K562 (cell line): ENCODE results near the gene TBX6. TPM values are rescaled to one million over a fixed set of nuclear protein-coding genes. Genes with fewer than 3 reads are reported as not detected.

Experiments
- ATAC-seq: fragments of 200-7000 bp; cut with Tn5 transposase; 3 replicates; pipeline ENCODE4 v1.9.1; 2020; ENCODE audit warnings: moderate library complexity
- BruUV-seq: library from RNA; stranded (reverse); fragments of 400-500 nt; replicated peaks from 2 replicates; lab custom pipeline; 2021; lab: Mats Ljungman, UMichigan
- CTCF ChIA-PET: fragments of 300-600 bp; formaldehyde crosslinking; extraction: SDS; loops from one replicate; lab custom pipeline; 2021; ENCODE audit warnings: low intra/inter-chr PET ratio; lab: Yijun Ruan, JAX
- POLR2A ChIA-PET: fragments of 300-600, 350-650 bp; sonication (Branson Sonifier 250); formaldehyde crosslinking; extraction: SDS; loops from one replicate; lab custom pipeline; 2021; ENCODE audit warnings: antibody characterized with exemption, inconsistent platforms; lab: Yijun Ruan, JAX
- DNase-seq, 4 experiments: peaks; one replicate each; pipeline versions ENCODE4 v3.0.0 to v3.0.0-alpha.2; 2011 to 2018; ENCODE audit warnings: low spot score in 3 of 4, mixed read lengths in 3 of 4; ENCODE audit errors: extremely low read depth in 1 of 4
- FAIRE-seq: peaks from 2 replicates; lab custom pipeline; 2011; peaks lifted over from hg19 to GRCh38; lab: Jason Lieb, UNC
- H2AFZ ChIP-seq: 2 replicates; pipeline ENCODE4 v1.6.0; 2011; ENCODE audit warnings: low read depth, low read length, control low read depth, inconsistent platforms
- H3K27ac ChIP-seq: fragments of 200-600 bp; 3 replicates; pipeline ENCODE4 v1.8.0; 2011; ENCODE audit warnings: low read depth, mild to moderate bottlenecking, control low read depth, inconsistent platforms, low read length, moderate library complexity, mixed read lengths; ENCODE audit errors: extremely low read depth
- H3K27me3 ChIP-seq, 2 experiments: fragments of 300-600 bp in 1 of 2; 2 replicates in 1 of 2; 3 replicates in 1 of 2; pipeline versions ENCODE4 v1.6.0 to v1.8.0; 2011; ENCODE audit warnings: inconsistent platforms in 2 of 2, low read length in 2 of 2, mild to moderate bottlenecking in 1 of 2, mixed read lengths in 1 of 2, moderate library complexity in 1 of 2; ENCODE audit not compliant: control insufficient read depth in 2 of 2, insufficient read depth in 2 of 2
- H3K36me3 ChIP-seq: fragments of 300-600 bp; 3 replicates; pipeline ENCODE4 v1.8.0; 2011; ENCODE audit warnings: mild to moderate bottlenecking, low read length, inconsistent platforms; ENCODE audit not compliant: control insufficient read depth, insufficient read depth
- H3K4me1 ChIP-seq, 2 experiments: fragments of 200-600 bp in 1 of 2; replicated peaks in 1 of 2; 2 replicates in 1 of 2; 3 replicates in 1 of 2; pipeline versions ENCODE4 v1.5.1 to v1.8.0; 2011; ENCODE audit warnings: inconsistent platforms in 2 of 2, low read length in 2 of 2, mild to moderate bottlenecking in 1 of 2, mixed read lengths in 1 of 2, moderate library complexity in 1 of 2; ENCODE audit not compliant: control insufficient read depth in 2 of 2, insufficient read depth in 2 of 2
- H3K4me2 ChIP-seq: 2 replicates; pipeline ENCODE4 v1.6.1; 2011; ENCODE audit warnings: low read length, control low read depth, inconsistent platforms, mixed read lengths; ENCODE audit not compliant: insufficient read depth
- H3K4me3 ChIP-seq: fragments of 200-600 bp; sonication (generic), shearing (Covaris generic); 2 replicates; pipeline ENCODE4 v1.5.1; 2016; ENCODE audit warnings: control low read depth, inconsistent platforms
- H3K79me2 ChIP-seq: fragments of 200-600 bp; 3 replicates; pipeline ENCODE4 v1.8.0; 2011; ENCODE audit warnings: low read length, inconsistent platforms; ENCODE audit not compliant: control insufficient read depth, insufficient read depth
- H3K9ac ChIP-seq, 2 experiments: 2 replicates each; pipeline versions ENCODE4 v1.6.0 to v1.6.1; 2011; ENCODE audit warnings: low read depth in 2 of 2, low read length in 2 of 2, control low read depth in 1 of 2, inconsistent platforms in 1 of 2, mild to moderate bottlenecking in 1 of 2, mixed read lengths in 1 of 2; ENCODE audit not compliant: insufficient read depth in 1 of 2
- H3K9me1 ChIP-seq: one replicate; pipeline ENCODE4 v1.6.0; 2011; ENCODE audit warnings: inconsistent platforms, mild to moderate bottlenecking, low read length, moderate library complexity; ENCODE audit not compliant: control insufficient read depth, insufficient read depth
- H3K9me3 ChIP-seq: replicated peaks from 2 replicates; pipeline ENCODE4 v1.5.1; 2011; ENCODE audit warnings: low read depth, low read length, inconsistent platforms; ENCODE audit not compliant: control insufficient read depth, insufficient read depth
- H4K20me1 ChIP-seq: replicated peaks from 2 replicates; pipeline ENCODE4 v1.6.1; 2011; ENCODE audit warnings: low read length, inconsistent platforms, mixed read lengths; ENCODE audit not compliant: control insufficient read depth, insufficient read depth
- ASH1L ChIP-seq: fragments of 450-650 bp; IDR thresholded peaks from 2 replicates; pipeline ENCODE4 v1.6.1; 2018; ENCODE audit warnings: borderline replicate concordance, mild to moderate bottlenecking, low read depth; ENCODE audit not compliant: partially characterized antibody
- CBFA2T3 ChIP-seq: fragments of 450-650 bp; IDR thresholded peaks from 2 replicates; pipeline ENCODE4 v1.6.1; 2017
- FOXA3 ChIP-seq, 2 experiments: fragments of 450-650 bp in 1 of 2; sonication (generic) in 1 of 2; formaldehyde crosslinking; IDR thresholded peaks in 1 of 2; conservative IDR thresholded peaks in 1 of 2; 2 replicates each; pipeline versions ENCODE4 v1.4.0 to v1.8.0; 2020 to 2022; ENCODE audit warnings: mild to moderate bottlenecking in 2 of 2, missing genetic modification reagents in 1 of 2
- KLF13 ChIP-seq: fragments of 450-650 bp; IDR thresholded peaks from 2 replicates; pipeline ENCODE4 v1.6.1; 2016; ENCODE audit warnings: missing genetic modification characterization, low read depth, mild to moderate bottlenecking, missing compliant biosample characterization, moderate library complexity, borderline replicate concordance
- MED1 ChIP-seq: sonication (generic); formaldehyde crosslinking; IDR thresholded peaks from 2 replicates; pipeline ENCODE4 v1.8.1; 2023; ENCODE audit warnings: missing genetic modification reagents, borderline replicate concordance
- SRF ChIP-seq, 2 experiments: fragments of 250-450, 450-650 bp in 1 of 2; sonication (Bioruptor Pico) in 1 of 2; sonication (generic) in 1 of 2; formaldehyde crosslinking; IDR thresholded peaks; 2 replicates each; pipeline versions ENCODE4 v1.5.0 to v1.5.1; 2020 to 2022; ENCODE audit warnings: mild to moderate bottlenecking in 1 of 2, missing genetic modification reagents in 1 of 2
- TCF7 ChIP-seq: sonication (generic); IDR thresholded peaks from 2 replicates; pipeline ENCODE4 v1.6.1; 2016; ENCODE audit warnings: antibody characterized with exemption, borderline replicate concordance
- TCF7L2 ChIP-seq: fragments of 150-350 bp; IDR thresholded peaks from 2 replicates; pipeline ENCODE4 v1.6.1; 2016; ENCODE audit warnings: low read depth, mild to moderate bottlenecking, low read length, moderate library complexity
- ZNF644 ChIP-seq: fragments of 200-800 bp; sonication (Bioruptor generic); IDR thresholded peaks from 2 replicates; pipeline ENCODE4 v1.6.1; 2016; ENCODE audit warnings: low read depth, missing genetic modification characterization, missing compliant biosample characterization
- WGBS: fragments of 100-300 bp; shearing (Covaris generic); methylation state at CpG from one replicate; pipeline ENCODE4 v1.1.6; 2016; ENCODE audit warnings: low coverage, mixed read lengths; ENCODE audit not compliant: insufficient coverage; ENCODE audit errors: missing lambda C conversion rate; 5-methylcytosine and 5-hydroxymethylcytosine counted together
- in situ Hi-C: fragments of 300-500 bp; cut with MboI; formaldehyde crosslinking; loops from 4 replicates; pipeline ENCODE4 v1.15.0; 2018; ENCODE audit warnings: inconsistent platforms, mixed read lengths
- intact Hi-C: fragments of 100-400 bp; cut with micrococcal nuclease; formaldehyde crosslinking; loops from 2 replicates; pipeline ENCODE4 v1.14.2; 2022
- polyA plus RNA-seq, 8 experiments: library from polyadenylated mRNA; depleted of rRNA in 4 of 8; stranded (reverse) in 5 of 8; unstranded in 3 of 8; fragments of >200 nt; fragmentation: Nextera tagmentation in 2 of 8; fragmentation: Illumina TruSeq in 1 of 8; extraction: Ambion mirVana in 2 of 8; extraction: Trizol in 1 of 8; gene quantifications; 2 replicates each; pipeline versions ENCODE4 v1.2.1 to v1.2.3, GENCODE V29; 2011 to 2014; ENCODE audit warnings: inconsistent platforms in 1 of 8, missing spikeins in 1 of 8
- total RNA-seq, 7 experiments: library from RNA; depleted of rRNA in 6 of 7; stranded (reverse); fragments of >200 nt in 6 of 7; fragmentation: Illumina TruSeq in 2 of 7; extraction: Trizol in 2 of 7; gene quantifications; 2 replicates each; pipeline versions ENCODE4 v1.2.1 to v1.2.3, GENCODE V29; 2011 to 2021; ENCODE audit warnings: low replicate concordance in 1 of 7
- TF ChIP-seq, protein P1 (sequence below): fragments of 250-450 bp; sonication (Bioruptor Pico); IDR thresholded peaks from 2 replicates; pipeline ENCODE4 v1.5.0; 2021
- TF ChIP-seq, protein P2 (sequence below): conservative IDR thresholded peaks from 2 replicates; pipeline ENCODE4 v1.6.1; 2011; ENCODE audit warnings: low read depth, mild to moderate bottlenecking, low read length; ENCODE audit not compliant: control insufficient read depth
- TF ChIP-seq, protein P3 (sequence below): fragments of 450-650 bp; formaldehyde crosslinking; IDR thresholded peaks from 2 replicates; pipeline ENCODE4 v1.4.0; 2022; ENCODE audit warnings: mild to moderate bottlenecking, moderate library complexity

TBX6 gene
- total and polyA plus RNA-seq, 9 of the 15 experiments (the other 6 are each of a cell fraction or from before 2014, with no cell fraction given): 0.07 to 0.58 (median 0.11) TPM; not detected in 2

DNA sequence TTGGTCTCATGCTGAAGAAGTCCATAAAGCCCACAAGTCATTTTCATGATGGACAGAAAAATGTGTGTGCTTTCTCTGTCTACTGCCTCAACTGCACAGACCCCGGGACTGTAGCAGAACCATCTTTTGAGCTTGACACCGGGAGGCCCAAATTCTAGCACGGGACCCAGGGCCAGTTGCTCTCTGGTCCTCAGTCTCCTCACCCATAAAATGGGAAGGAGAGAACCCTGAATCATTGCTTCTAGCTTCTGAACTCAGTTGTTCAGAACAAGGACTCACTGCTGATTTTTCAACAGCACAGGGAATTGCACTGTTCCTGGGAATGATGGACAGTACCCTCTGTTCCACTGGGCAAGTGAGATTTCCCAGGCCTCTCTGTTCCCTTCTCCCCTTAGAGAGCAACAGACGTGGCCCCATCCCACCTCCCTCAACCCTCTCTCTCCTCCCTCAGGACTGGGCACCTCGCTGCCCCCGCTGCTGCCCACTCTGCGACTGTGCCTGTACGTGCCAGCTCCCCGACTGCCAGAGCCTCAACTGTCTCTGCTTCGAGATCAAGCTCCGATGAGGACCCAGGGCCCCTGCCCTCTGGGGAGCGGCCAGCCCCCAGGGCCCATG lies 28.3 kb downstream of the TBX6 start (continued):
- TF ChIP-seq, protein P1, sequence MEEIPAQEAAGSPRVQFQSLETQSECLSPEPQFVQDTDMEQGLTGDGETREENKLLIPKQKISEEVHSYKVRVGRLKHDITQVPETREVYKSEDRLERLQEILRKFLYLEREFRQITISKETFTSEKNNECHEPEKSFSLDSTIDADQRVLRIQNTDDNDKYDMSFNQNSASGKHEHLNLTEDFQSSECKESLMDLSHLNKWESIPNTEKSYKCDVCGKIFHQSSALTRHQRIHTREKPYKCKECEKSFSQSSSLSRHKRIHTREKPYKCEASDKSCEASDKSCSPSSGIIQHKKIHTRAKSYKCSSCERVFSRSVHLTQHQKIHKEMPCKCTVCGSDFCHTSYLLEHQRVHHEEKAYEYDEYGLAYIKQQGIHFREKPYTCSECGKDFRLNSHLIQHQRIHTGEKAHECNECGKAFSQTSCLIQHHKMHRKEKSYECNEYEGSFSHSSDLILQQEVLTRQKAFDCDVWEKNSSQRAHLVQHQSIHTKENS: no peak
- TF ChIP-seq, all 486 proteins: peak for 3

DNA sequence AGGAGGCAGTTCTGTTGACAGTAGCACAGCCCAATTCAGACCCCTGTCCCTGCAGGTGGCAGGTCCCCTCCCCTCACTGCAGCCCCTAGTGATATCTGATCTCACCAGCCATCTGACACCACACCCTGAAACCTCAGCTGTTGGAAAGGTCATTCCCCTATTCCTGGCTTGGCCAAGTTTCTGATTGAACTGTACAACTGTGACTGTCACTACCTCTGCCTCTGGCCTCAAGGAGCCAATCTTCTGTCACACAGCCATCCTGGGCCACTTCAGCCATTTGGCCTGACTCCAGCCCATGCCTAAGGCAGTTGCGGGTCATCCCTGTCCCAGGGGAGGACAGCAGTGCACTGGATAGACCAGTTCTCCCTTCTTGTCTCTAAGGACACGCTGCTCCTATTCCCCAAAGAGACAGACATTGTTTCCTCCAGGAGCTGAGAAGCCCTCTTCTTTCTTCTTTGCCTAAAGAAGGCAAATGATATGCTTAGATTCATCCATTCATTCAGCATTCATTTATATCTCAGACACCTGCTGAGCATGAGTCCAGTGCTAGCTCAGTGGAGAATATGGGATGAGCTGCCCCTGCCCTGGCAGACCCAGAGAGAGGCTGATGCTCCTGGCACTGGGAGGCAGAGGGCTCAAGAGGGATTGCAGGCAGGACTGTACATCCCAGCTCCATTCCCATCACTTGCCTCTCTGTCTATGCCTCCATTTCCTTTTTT lies 30.7 kb downstream of the TBX6 start:
- FAIRE-seq: peak; percentile 57
- H2AFZ ChIP-seq: no peak overlapping the region
- no peak overlapping the region for H3K4me2 ChIP-seq
- ChIA-PET CTCF (no interaction called here), POLR2A (interaction anchor here (0.6 to 1.4 kb wide), 3 partner anchors 14 to 558 kb away, joined by 3 to 4 read pairs (median 4); partner anchors contain the start of gene TBX6)
- H4K20me1 ChIP-seq: peaks cover 2% of the 10 kb centered on the region
- H3K9me3 ChIP-seq: no peaks in the 10 kb centered on the region
- peaks cover 27% of the 10 kb centered on the region for H3K79me2 ChIP-seq
- H3K4me1 ChIP-seq: peaks cover 17 to 32% of the 10 kb centered on the region in 2 experiments
- H3K27ac ChIP-seq: no peak overlapping the region
- intact Hi-C loops: loop anchor here (10.0 kb wide), 2 partner anchors 314 to 594 kb away; partner anchors contain the start of genes FBRS, MYL11, PRR14 and TBC1D10B
- WGBS: 14% methylated on average over 2 of the region's 2 CpGs
- in situ Hi-C loops: no loop called here
- H3K9ac ChIP-seq: peak overlapping the region in 1 of 2 experiments; percentile 89; a peak in 1 of 4 replicates
- no TSS peak for BruUV-seq
- H3K9me1 ChIP-seq: no peaks in the 10 kb centered on the region
- H3K27me3 ChIP-seq: no peaks in the 10 kb centered on the region
- peaks cover under 1% of the 10 kb centered on the region; the same call in 1 of the 3 replicates for H3K36me3 ChIP-seq
- H3K4me3 ChIP-seq: no peak overlapping the region
- ATAC-seq: no peak
- peak in 2 of 4 experiments; percentile 16 to 49 for DNase-seq
- TF ChIP-seq CBFA2T3 (peak; percentile 77), ASH1L (no peak), ZNF644 (no peak), TCF7 (no peak), TCF7L2 (no peak), KLF13 (tag) (no peak), FOXA3 (CRISPR knock-in tag; conservative IDR thresholded peaks at IDR 0.05 in 1 of 2, IDR thresholded peaks at IDR 0.05 in 1 of 2) (no peak), MED1 (CRISPR knock-in tag) (no peak), SRF (CRISPR knock-in tag; IDR thresholded peaks at IDR 0.05) (no peak)
- TF ChIP-seq, protein P2, sequence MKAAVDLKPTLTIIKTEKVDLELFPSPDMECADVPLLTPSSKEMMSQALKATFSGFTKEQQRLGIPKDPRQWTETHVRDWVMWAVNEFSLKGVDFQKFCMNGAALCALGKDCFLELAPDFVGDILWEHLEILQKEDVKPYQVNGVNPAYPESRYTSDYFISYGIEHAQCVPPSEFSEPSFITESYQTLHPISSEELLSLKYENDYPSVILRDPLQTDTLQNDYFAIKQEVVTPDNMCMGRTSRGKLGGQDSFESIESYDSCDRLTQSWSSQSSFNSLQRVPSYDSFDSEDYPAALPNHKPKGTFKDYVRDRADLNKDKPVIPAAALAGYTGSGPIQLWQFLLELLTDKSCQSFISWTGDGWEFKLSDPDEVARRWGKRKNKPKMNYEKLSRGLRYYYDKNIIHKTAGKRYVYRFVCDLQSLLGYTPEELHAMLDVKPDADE: no peak
- TF ChIP-seq, protein P3, sequence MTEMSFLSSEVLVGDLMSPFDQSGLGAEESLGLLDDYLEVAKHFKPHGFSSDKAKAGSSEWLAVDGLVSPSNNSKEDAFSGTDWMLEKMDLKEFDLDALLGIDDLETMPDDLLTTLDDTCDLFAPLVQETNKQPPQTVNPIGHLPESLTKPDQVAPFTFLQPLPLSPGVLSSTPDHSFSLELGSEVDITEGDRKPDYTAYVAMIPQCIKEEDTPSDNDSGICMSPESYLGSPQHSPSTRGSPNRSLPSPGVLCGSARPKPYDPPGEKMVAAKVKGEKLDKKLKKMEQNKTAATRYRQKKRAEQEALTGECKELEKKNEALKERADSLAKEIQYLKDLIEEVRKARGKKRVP (CRISPR knock-in tag): no peak
